ENCODE data around the gene CGAS.
A peak's percentile ranks its signal among the peaks of the same experiment; 100 is the strongest.

CGAS gene

GRCh38 chr6:73476723-73477122, 24.6 kb upstream of the CGAS start:
- no peak overlapping the region for H3K27ac ChIP-seq (ENCODE audit: low read depth, low read length)
- no peaks in the 10 kb centered on the region for H4K20me1 ChIP-seq (ENCODE audit: control insufficient read depth, insufficient read depth, low read depth, low read length)
- H3F3A ChIP-seq (ENCODE audit: control insufficient read depth, insufficient read depth): peaks cover 1% of the 10 kb centered on the region
- peaks cover 23% of the 10 kb centered on the region for H3K79me2 ChIP-seq (ENCODE audit: control insufficient read depth, low read length)
- no peak overlapping the region for H3K4me3 ChIP-seq (ENCODE audit: low read length)
- H3K36me3 ChIP-seq (ENCODE audit: control insufficient read depth, low read length): peaks cover 85% of the 10 kb centered on the region
- no peaks in the 10 kb centered on the region for H3K9me3 ChIP-seq (ENCODE audit: control insufficient read depth, insufficient read depth, low read length)
- H3K4me2 ChIP-seq (ENCODE audit: low read length): no peak overlapping the region
- no peaks in the 10 kb centered on the region for H3K27me3 ChIP-seq (ENCODE audit: control insufficient read depth, low read length)
- no peaks in the 10 kb centered on the region for H3K9me2 ChIP-seq (replicated peaks; ENCODE audit: control insufficient read depth, low read length)
- TF ChIP-seq CTCF (IDR thresholded peaks at IDR 0.05; ENCODE audit: low read depth, low read length, poor library complexity, severe bottlenecking) (no peak), EZH2phosphoT487 (IDR thresholded peaks at IDR 0.05; ENCODE audit: borderline replicate concordance, low read length) (no peak)
- H3K4me1 ChIP-seq (ENCODE audit: control insufficient read depth, low read length): peaks cover 9% of the 10 kb centered on the region

GRCh38 chr6:73471686-73472290, 19.7 kb upstream of the CGAS start:
- H3K4me3 ChIP-seq (ENCODE audit: low read length): peak overlapping the region; percentile 35

GRCh38 chr6:73461537-73462350, 9.6 kb upstream of the CGAS start, which contains the start of gene MTO1:
MTO1 (plus strand) TSS chr6:73461737; CDS start chr6:73461855, 118 bp downstream.
- no peaks in the 10 kb centered on the region for H3K9me3 ChIP-seq (ENCODE audit: control insufficient read depth, insufficient read depth, low read length)
- H3K4me2 ChIP-seq (ENCODE audit: low read length): peak within 1 kb of the TSS; percentile 83
- TF ChIP-seq EZH2phosphoT487 (IDR thresholded peaks at IDR 0.05; ENCODE audit: borderline replicate concordance, low read length) (no peak), CTCF (IDR thresholded peaks at IDR 0.05; ENCODE audit: low read depth, low read length, poor library complexity, severe bottlenecking) (no peak)
- peaks cover 14% of the 10 kb centered on the region for H3F3A ChIP-seq (ENCODE audit: control insufficient read depth, insufficient read depth)
- H3K9me2 ChIP-seq (replicated peaks; ENCODE audit: control insufficient read depth, low read length): no peaks in the 10 kb centered on the region
- H3K36me3 ChIP-seq (ENCODE audit: control insufficient read depth, low read length): peaks cover 39% of the 10 kb centered on the region
- peak within 1 kb of the TSS; percentile 99 for H3K27ac ChIP-seq (ENCODE audit: low read depth, low read length)
- H4K20me1 ChIP-seq (ENCODE audit: control insufficient read depth, insufficient read depth, low read depth, low read length): no peaks in the 10 kb centered on the region
- peaks cover 54% of the 10 kb centered on the region for H3K79me2 ChIP-seq (ENCODE audit: control insufficient read depth, low read length)
- H3K4me1 ChIP-seq (ENCODE audit: control insufficient read depth, low read length): peaks cover 27% of the 10 kb centered on the region
- H3K27me3 ChIP-seq (ENCODE audit: control insufficient read depth, low read length): no peaks in the 10 kb centered on the region
- peak within 1 kb of the TSS; percentile 100 for H3K4me3 ChIP-seq (ENCODE audit: low read length)

More at GRCh38 chr6:73471686-73472290, 19.7 kb upstream of the CGAS start:
- H3K79me2 ChIP-seq (ENCODE audit: control insufficient read depth, low read length): peaks cover 34% of the 10 kb centered on the region
- no peaks in the 10 kb centered on the region for H3K9me3 ChIP-seq (ENCODE audit: control insufficient read depth, insufficient read depth, low read length)
- peaks cover 14% of the 10 kb centered on the region for H3F3A ChIP-seq (ENCODE audit: control insufficient read depth, insufficient read depth)
- peaks cover 85% of the 10 kb centered on the region for H3K36me3 ChIP-seq (ENCODE audit: control insufficient read depth, low read length)
- no peaks in the 10 kb centered on the region for H4K20me1 ChIP-seq (ENCODE audit: control insufficient read depth, insufficient read depth, low read depth, low read length)
- H3K27ac ChIP-seq (ENCODE audit: low read depth, low read length): peak overlapping the region; percentile 78
- TF ChIP-seq EZH2phosphoT487 (IDR thresholded peaks at IDR 0.05; ENCODE audit: borderline replicate concordance, low read length) (no peak), CTCF (IDR thresholded peaks at IDR 0.05; ENCODE audit: low read depth, low read length, poor library complexity, severe bottlenecking) (no peak)
- peaks cover 38% of the 10 kb centered on the region for H3K4me1 ChIP-seq (ENCODE audit: control insufficient read depth, low read length)
- no peaks in the 10 kb centered on the region for H3K27me3 ChIP-seq (ENCODE audit: control insufficient read depth, low read length)
- peak overlapping the region; percentile 48 for H3K4me2 ChIP-seq (ENCODE audit: low read length)
- no peaks in the 10 kb centered on the region for H3K9me2 ChIP-seq (replicated peaks; ENCODE audit: control insufficient read depth, low read length)

Data from DOHH2 (cell line).